Left lobe of liver (tissue), 2 donors: ENCODE results near the gene TTC8. TPM values are rescaled to one million over a fixed set of nuclear protein-coding genes. Genes with fewer than 3 reads are reported as not detected.

Source experiments
- ATAC-seq: fragments of 200-7000 bp; cut with Tn5 transposase; one replicate; pipeline ENCODE4 v1.9.1; 2020; ENCODE audit warnings: mild to moderate bottlenecking, moderate library complexity
- DNase-seq: peaks from one replicate; pipeline ENCODE4 v3.0.0-alpha.2; 2020; ENCODE audit warnings: low spot score
- total RNA-seq: library from RNA; stranded (reverse); gene quantifications from one replicate; pipeline ENCODE4 v1.2.1, GENCODE V29; 2021
- donor health status: DM: no; HTN: no; CAD: no; lungs with moderate emphysema.
- donor health status: DM: no; HTN: yes; CAD: no.

Gene TTC8
- total RNA-seq, 1 donor from 2014 or later = 9.0 TPM

DNA sequence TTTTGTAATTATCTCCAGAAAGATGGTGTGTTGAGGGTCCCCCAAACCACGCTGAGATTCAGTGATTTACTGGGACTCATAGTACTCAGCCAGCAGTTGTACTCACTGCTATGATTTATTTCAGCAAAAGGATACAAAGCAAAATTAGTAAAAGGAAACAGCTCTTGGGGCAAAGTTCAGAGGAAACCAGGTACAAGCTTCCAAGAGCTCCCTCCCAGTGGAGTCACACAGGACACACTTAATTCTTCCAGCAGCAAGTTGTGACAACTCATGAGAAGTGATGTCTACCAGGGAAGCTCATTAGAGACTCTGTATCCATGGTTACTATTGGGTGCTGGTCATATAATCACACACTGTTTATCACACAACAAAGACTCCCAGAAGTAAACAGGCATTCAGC lies 38.7 kb downstream of the TTC8 start:
- ATAC-seq (peak; percentile 60), DNase-seq (no peak)

DNA sequence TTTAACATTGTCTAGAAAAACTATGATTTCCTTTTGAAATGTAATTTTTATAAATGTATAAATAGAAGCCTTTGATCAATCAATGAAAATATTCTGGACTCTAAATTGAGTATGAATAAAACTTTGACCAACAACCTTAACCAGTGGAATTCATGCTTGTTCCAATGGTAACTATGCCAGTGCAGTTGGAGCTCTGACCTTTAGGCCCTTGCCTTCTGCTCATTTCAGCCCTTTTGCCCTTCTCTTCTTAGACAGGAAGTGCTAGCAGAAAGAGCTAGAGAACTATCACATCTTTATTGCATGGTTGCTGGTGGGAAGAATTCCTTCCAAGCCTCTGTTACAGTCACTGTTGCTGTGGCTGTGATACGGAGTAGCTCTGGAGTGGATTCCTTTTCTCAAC lies 39.7 kb downstream of the TTC8 start:
- no peak for DNase-seq

DNA sequence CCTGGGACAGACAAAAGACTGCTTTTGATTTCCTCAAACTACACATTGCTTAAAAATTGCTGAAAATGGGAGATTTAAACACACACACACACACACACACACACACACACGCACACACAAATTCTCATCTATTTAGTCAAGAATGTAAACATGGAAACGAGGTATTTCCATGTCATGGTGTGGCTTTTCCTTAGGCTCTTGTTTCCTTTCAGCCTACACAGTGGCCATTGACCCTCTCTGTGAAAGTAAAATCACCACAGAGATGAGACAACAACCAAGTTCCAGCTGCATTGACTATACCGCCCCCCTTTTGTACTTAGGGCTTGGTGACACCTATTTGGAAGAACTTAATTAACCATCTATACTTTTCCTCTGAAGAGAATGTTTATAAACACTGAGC lies 41.9 kb downstream of the TTC8 start:
- ATAC-seq (no peak), DNase-seq (no peak)

More for the DNA sequence above, 39.7 kb downstream of the TTC8 start:
- peak; percentile 70 for ATAC-seq

- DNase-seq (no peak), ATAC-seq (peak; percentile 93)
Observed at GRCh38 chr14:88868558-88869159, 44.2 kb downstream of the TTC8 start.

- ATAC-seq = no peak
- DNase-seq = no peak
Observed at GRCh38 chr14:88870777-88871176, 46.3 kb downstream of the TTC8 start.

GRCh38 chr14:88871429-88871828 lies 47.0 kb downstream of the TTC8 start:
- DNase-seq = no peak
- no peak for ATAC-seq

- DNase-seq (no peak), ATAC-seq (no peak)
Observed at GRCh38 chr14:88872976-88873375, 48.5 kb downstream of the TTC8 start.

DNA sequence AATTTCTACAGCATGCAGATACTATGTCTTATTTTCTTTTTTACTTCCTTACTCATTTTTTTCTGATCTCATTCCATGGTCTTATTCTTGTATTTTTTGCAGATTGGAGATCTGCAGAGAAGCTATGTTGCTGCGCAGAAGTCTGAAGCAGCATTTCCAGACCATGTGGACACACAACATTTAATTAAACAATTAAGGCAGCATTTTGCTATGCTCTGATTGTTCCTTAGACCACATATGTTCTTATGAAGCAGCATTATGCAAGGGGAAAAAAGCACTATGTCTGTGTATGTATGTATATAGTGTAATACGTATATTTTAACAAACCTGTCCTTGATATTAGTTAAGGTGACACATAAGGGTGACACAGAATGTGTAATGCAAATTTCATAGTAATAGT lies 52.7 kb downstream of the TTC8 start:
- DNase-seq = no peak
- ATAC-seq = no peak

GRCh38 chr14:88879022-88879421 lies 54.6 kb downstream of the TTC8 start:
- DNase-seq = no peak
- no peak for ATAC-seq

DNA sequence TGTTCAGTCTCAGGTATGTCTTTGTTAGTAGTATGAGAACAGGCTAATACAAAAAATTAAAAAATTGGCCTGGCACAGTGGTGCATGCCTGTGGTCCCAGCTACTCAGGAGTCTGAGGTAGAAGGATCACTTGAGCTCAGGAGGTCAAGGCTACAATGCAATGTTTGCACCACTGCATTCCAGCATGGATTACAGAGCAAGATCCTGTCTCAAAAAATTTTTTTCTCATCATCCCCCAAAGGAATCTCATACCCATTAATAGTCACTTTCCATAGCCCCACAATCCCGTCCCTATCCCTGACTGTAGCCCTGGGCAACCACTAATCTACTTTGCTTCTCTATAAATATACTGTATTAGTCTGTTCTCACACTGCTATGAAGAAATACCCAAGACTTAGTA lies 57.8 kb downstream of the TTC8 start:
- DNase-seq = no peak
- no peak for ATAC-seq

GRCh38 chr14:88895116-88895515 lies 70.7 kb downstream of the TTC8 start:
- DNase-seq = no peak
- ATAC-seq = no peak

DNA sequence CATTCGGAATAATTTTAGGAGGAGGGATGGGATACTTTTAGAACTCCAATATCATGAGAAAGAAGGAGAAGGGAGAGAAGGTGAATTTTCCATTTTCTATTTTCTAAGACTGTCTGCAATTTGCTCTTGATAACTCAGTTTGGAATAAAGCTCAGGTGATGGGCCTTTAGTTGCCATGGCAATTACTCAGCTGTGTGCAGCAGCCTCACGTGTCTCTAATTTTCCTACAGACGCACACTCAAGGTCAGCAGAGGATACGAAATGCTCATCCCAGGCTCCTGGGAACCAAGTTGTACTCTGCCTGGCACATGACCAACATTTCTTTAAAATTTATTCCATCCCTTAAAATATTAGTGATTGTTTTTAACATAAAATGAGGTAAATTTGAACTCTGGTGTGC lies 76.7 kb downstream of the TTC8 start:
- ATAC-seq = no peak

GRCh38 chr14:88901991-88902390 lies 77.5 kb downstream of the TTC8 start:
- ATAC-seq = no peak
- DNase-seq = no peak

More for the DNA sequence above, 76.7 kb downstream of the TTC8 start:
- no peak for DNase-seq

DNA sequence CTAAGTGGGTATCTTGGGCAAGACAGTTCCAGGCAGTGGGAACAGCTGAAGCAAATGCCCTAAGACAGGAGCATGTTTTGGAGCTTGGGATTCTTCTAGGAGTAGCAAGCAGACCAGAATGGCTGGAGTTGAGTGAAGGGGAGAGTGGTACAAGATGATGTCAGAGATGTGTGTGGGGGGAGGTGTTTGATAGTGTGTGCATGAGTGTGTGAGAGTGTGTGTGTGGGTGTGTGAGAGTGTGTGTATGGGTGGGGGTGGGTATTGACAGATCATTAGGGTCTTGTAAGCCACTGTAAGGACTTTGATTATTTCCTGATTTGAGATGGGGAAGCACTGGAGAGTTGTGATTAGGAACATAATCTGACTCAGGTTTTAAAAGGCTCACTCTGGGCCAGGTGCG lies 78.4 kb downstream of the TTC8 start:
- DNase-seq (no peak), ATAC-seq (no peak)

- DNase-seq (no peak), ATAC-seq (no peak)
Observed at GRCh38 chr14:88904206-88904647, 79.8 kb downstream of the TTC8 start.

DNA sequence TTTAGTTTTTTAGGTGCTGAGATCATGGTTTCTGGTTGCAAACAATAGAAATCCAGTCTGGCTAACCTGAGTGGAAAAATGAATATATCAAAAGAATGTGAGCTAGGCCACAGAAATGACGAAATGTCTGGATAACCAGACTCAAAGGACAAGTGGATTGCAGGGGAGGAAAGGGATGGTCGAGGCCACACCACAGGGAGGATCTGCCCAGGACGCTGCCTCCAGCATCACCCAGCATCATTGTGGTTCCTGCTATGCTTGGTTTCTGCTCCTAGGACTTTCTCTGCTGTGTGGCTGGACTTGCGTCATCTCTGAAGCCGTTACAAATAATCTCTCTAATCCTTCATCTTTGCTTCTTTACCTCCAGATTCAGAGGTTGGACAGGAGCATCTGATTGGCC lies 80.4 kb downstream of the TTC8 start:
- DNase-seq (no peak), ATAC-seq (no peak)

DNA sequence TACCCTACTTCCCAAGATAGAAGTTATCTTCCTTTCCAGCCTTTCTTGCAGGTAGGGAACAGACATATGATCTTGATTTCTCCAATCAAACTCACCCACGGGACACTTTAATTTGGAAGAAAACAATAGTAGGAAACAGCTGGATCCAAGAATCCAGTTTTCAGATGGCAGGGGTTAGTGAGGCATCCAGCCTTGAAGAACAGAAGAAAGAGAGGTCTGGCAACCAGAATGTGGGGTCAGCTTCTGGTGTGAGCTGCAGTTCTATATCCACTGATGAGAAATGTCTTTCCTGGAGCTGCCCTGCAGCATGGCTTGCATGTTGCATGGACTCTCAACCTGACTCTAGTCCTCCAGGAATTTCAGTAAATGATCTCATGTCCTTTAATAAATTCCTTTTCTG lies 83.8 kb downstream of the TTC8 start:
- ATAC-seq (no peak), DNase-seq (no peak)

DNA sequence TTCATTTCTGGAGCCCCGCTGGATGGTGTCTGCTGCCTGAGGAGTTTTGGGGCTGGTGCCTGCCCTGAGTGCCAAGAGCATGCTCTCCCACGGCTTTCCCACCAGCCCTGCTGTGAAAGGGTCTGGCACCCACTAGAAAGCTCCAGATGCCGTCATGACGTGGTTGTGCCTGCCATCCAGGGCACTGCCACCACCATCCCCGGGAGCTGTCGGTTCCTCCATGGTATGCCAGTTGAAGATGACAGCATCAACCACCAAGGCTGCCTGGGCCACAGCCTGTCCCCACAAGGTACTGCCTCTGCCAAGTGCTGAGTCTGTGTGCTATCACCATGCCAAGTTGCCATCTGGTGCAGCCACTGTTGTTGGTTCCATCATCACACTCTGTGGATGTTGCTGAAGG lies 85.9 kb downstream of the TTC8 start:
- DNase-seq (no peak), ATAC-seq (no peak)

- ATAC-seq (no peak), DNase-seq (no peak)
Observed at GRCh38 chr14:88911809-88912208, 87.4 kb downstream of the TTC8 start.

GRCh38 chr14:88914956-88915355 lies 90.5 kb downstream of the TTC8 start:
- DNase-seq (no peak), ATAC-seq (no peak)

- DNase-seq (no peak), ATAC-seq (no peak)
Observed at GRCh38 chr14:88919502-88919901, 95.1 kb downstream of the TTC8 start.
